ENCODE data around the gene SUCO.

- TF ChIP-seq, protein P1, sequence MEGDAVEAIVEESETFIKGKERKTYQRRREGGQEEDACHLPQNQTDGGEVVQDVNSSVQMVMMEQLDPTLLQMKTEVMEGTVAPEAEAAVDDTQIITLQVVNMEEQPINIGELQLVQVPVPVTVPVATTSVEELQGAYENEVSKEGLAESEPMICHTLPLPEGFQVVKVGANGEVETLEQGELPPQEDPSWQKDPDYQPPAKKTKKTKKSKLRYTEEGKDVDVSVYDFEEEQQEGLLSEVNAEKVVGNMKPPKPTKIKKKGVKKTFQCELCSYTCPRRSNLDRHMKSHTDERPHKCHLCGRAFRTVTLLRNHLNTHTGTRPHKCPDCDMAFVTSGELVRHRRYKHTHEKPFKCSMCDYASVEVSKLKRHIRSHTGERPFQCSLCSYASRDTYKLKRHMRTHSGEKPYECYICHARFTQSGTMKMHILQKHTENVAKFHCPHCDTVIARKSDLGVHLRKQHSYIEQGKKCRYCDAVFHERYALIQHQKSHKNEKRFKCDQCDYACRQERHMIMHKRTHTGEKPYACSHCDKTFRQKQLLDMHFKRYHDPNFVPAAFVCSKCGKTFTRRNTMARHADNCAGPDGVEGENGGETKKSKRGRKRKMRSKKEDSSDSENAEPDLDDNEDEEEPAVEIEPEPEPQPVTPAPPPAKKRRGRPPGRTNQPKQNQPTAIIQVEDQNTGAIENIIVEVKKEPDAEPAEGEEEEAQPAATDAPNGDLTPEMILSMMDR (conservative IDR thresholded peaks at IDR 0.05; ENCODE audit: low read length), result no peak
- TF ChIP-seq EZH2phosphoT487 (IDR thresholded peaks at IDR 0.05; ENCODE audit: borderline replicate concordance, low read depth, low read length), result no peak
Observed at GRCh38 chr1:172622541-172622940, 89.6 kb downstream of the SUCO start.

Data from OCI-LY7 (cell line).